CD4-positive, alpha-beta T cell treated with Interleukin-12 subunit alpha and Interleukin-12 subunit beta, for 1 hour (primary cell): Measurements from ENCODE around the gene C18orf54.
A peak's percentile ranks its signal among the peaks of the same experiment; 100 is the strongest.

Experiments
- DNase-seq: peaks from one replicate; pipeline ENCODE4 v3.0.0-alpha.2; 2020

The C18orf54 gene

DNA sequence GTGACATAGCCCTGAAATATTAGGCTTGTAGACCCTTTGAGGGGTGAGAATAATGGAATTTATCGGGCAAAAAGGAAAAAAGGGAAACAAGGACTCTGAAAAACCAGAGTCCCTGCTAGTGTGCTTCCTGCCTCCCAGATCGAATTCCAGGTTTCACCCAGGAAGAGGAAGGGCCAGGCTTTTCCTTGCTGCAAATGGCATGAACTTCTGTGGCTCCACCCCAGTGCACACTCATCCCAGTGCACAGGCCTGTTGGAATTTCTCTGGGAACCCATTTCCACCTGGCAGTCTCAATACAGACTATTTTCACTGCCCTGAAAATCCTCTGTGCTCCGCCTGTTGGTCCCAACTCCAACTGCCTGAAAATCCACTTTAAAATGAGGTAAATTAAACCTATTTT, 29.9 kb downstream of the C18orf54 start:
- no peak for DNase-seq

DNA sequence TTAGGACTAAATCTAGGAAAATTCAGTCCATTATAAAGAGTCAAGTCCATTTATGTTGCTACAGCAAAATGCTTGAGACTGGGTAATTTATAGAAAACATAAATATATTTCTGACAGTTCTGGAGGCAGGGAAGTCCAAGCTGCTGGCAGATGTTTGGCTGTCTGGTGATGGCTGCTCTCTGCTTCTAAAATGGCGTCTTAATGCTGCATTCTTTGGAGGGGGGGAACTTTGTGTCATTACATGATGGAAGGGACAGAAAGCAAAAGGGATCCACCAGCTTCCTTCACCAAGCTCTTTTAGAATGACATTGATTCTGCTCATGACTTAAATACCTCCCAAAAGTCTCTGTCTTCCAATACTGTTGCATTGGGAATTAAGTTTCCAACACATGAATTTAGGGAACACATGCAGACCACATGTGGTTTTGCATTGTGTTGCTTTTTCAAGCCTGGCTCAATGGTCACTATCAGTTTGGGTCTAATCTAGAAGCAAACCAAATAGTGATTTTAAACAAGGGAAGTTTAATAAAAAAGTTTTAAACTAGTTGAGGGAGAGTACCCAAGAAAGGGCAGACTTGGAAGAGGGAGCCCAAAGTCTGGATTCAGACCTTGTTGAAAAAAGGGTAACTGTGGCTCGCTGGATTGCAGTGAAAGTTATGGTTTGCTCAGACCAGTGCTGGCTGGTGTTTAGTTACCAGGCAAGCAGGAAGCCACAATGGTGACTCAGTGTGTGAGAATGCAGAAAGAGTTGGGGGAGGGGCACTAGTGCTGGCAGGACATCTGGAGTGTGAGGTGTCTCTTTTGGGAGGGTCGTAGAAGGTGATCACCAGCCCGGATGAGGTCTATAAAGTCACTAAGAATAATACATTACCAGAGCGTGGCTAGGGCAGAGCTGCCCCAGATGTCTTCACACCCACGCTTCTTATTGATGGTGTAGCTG, 30.8 kb downstream of the C18orf54 start:
- peak; percentile 0 for DNase-seq

DNA sequence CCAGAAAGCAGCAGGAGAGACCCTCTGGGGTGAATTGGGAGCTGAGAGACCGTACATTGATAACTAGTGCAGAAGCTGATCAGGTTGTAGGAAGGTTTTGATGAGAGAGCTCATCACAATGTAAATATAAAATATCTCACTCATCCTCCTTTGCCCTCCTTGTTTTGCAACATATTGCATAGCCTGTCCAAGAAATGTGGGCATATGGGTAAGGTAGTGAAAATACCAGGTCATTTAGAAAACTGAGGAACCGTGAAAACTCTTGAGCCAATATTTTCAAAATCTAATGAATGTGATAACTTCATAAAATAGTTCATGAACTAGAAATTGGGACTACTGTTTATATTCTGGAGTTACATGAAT, 31.4 kb downstream of the C18orf54 start:
- DNase-seq = no peak

DNA sequence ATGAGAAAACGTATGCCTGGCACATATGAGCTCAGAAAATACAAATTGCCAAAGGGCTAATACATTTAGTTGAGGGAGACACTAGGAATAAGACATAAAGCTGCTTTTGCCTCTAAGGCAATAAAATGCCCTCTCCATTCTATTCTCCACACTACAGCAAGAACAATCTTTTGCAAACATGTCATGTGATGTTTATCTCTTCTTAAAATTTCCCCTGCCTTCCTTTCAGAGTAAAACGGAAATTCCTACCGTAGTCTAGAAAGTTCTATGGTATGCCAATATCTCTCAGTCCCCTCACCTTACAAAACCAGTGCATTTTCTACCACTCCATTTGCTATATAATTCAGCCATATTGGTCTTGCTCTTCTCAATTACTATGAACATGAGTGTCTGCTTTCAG, 33.1 kb downstream of the C18orf54 start:
- DNase-seq = no peak

DNA sequence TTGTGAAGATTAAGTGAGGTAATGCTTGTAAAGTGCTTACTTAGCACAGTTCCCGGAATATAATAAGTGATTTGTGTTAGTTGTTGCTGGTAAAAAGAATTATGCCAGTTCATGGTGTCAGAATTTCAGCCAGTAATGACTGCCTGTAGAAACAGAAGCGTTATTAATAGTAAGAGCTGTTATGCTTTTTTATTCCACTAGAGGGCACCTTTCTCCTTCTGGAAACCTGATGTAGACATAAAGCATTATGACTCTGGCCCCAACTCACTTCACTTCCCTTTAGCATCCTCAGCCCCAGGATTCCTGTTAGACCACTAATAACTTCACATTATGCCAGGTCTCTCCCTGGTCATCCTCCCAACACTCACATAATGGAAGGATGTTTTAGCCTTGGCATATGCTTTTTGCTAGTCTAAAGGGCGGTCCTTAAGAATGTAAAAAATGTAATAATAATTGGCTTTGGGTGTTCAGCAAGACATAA, 34.9 kb downstream of the C18orf54 start:
- peak; percentile 66 for DNase-seq

DNA sequence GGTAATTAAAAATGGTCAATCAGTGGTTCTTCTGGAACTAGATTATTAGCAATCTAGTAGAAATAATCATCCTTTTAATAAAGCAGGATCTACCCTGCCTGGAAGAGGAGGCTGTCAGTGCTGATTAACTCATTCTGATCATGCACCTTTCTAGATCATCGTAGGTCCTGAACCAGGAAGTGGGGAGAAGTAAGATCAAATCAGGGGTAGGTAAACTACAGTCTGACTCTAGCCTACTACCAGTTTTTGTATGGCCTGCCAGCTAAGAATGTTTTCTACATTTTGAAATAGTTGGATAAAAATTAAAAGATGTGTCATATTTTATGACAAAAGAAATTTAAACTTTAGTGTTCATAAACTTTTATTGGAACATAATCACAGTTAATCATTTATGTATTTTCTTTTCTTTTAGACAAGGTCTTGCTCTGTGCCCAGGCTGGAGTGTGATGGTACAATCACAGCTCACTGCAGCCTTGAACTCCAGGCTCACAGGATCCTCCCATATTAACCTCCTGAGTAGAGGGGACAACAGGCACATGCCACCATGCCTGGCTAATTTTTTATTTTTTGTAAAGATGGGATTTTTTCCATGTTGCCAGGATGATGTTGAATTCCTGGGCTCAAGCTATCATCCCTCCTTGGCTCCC, 36.1 kb downstream of the C18orf54 start:
- no peak for DNase-seq

DNA sequence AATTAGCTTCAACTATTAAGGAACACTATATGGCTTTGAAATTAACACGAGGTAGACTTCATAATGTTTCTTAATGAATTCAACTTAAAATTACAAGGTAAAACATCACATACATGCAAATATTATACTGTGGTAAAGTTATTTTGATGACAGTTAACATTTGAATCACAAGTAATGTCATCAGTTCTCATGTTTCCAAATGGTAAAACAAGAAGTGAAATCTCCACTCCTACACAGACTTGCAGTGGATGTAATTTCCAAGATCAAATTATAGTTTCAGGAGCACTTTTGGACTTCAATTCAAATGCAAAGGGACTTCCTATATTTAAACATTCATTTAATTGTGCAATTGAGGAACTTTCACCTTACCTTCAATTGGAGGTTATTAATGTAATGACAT, 39.1 kb downstream of the C18orf54 start:
- no peak for DNase-seq

DNA sequence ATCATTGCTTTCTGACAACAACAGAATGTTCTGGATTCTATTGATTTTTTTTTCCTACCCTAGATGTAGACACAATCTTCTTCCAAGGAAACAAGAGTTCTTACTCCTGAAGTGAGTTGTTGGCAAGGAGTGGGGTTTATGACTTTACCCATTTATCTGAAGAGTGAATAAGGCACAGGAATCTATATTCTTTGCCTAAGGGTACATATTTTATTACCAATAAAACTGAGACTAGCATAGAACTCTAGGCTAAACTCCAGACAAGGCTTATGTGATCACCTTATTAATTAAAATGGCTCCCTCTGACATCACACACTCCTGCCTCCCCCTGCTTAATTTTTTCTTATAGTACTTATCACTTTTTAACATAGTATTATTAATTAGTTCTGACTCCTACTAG, 47.6 kb downstream of the C18orf54 start:
- DNase-seq = no peak

DNA sequence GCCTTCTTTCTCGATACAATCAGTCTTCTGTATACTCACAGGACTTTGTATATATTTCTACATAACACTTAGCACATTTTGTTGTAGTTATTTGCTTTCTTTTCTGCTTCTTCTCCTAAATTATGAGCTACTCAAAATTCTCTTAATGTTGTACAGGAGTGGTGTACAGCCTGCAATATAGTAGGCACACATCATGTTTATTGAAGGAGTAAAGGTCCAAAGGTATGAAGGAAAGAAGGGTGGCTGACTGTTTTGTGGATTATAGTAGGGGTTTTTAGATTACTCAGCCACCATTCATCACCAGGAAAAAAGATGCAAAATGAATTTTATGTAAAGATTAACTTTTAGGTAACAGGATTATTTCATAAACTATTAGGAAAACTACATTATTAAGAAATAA, 54.1 kb downstream of the C18orf54 start:
- no peak for DNase-seq

DNA sequence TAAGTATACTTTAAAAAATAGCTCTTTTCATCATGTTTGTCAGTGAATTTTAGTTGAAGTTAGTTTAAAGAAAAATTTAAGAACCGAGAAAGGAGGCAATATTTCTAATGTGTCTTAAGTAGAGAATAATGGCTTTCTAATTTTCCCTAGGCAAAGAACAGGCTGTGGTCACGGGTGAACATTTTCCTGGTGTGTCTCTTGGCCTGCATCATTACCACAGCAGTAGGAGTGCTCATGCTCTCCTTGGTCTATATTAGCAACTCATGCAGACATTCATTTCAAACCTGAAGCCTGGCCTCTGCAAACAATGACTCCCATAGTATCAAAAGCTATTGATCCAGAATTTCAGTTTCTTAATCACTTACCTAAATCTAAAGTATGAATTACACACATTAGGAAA, 57.4 kb downstream of the C18orf54 start:
- no peak for DNase-seq

DNA sequence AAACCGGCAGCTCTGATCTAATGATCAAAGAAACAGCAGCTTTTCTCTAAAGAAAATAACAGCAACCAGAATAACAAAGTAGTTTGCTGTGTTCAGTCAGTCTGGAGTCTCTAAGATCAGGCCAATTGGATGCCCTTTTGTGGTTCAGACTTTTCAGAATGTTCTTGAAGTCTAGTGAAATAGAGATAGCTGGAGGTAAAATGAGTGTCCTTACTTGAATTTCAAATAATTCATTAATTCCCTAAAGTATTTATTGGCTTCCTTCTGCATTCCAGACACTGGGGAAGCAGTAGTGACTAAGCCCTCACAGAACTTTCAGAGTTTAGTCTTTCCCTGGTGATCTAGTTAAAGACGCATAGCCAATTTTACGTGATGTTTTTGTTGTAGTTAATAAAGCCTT, 58.7 kb downstream of the C18orf54 start:
- DNase-seq = no peak

DNA sequence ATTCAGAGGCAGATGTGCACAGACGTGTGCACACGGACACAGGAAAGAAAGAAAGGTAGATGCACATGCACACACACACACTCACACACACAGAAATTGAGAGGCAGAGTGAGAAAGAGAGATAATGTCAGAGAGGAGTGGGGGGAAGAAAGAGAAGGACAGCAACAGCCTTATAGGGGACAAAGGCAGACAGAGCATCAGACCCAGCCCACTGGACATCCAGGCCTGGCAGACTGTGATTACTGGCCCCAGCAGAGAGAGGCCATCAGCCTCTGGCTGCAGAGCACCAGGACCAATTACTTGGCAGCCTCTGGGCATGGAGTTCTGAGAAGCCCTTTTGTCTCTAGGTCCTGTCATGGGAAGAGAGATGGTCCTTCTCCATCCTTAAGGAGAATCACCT, 66.1 kb downstream of the C18orf54 start:
- no peak for DNase-seq

DNA sequence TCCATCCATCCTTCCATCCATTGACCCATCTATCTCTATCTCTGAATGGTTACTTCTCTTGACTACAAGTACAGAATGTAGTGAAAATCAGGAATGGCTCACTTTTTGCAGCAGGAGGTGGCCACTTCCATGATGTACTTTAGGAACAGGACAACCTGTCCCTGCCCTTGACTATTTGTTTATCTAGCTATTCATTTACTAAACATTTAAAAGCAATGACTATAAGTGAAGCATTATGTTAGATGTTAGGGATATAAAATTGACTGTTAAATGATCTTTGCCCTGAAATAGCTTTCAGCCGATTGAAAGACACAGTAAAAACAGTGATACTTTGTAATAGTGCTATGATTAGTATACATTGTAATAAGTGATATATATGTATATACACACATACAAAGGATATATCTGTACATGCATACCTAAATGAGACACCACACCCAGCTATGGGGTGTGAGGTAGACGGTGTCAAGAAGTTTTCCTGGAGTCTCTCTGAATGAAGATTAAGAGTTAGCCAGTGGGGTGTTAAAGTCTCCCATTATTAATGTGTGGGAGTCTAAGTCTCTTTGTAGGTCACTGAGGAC, 68.5 kb downstream of the C18orf54 start:
- DNase-seq = no peak
